Measurements from ENCODE around the gene SH3BP4.

SH3BP4 gene

GRCh38 chr2:234966340-234966739 is 14.5 kb downstream of the SH3BP4 start:
- no peak for DNase-seq (ENCODE audit: low spot score)

- DNase-seq (ENCODE audit: low spot score): no peak
Observed at GRCh38 chr2:234967201-234967869, 15.5 kb downstream of the SH3BP4 start.

GRCh38 chr2:234967870-234968208 is 16.0 kb downstream of the SH3BP4 start:
- DNase-seq (ENCODE audit: low spot score): no peak

- no peak for DNase-seq (ENCODE audit: low spot score)
Observed at GRCh38 chr2:234968631-234969305, 17.0 kb downstream of the SH3BP4 start.

- DNase-seq (ENCODE audit: low spot score): no peak
Observed at GRCh38 chr2:234969306-234970098, 17.7 kb downstream of the SH3BP4 start.

- no peak for DNase-seq (ENCODE audit: low spot score)
Observed at GRCh38 chr2:234970099-234970440, 18.3 kb downstream of the SH3BP4 start.

GRCh38 chr2:234970477-234970882 is 18.7 kb downstream of the SH3BP4 start:
- no peak for DNase-seq (ENCODE audit: low spot score)

- no peak for DNase-seq (ENCODE audit: low spot score)
Observed at GRCh38 chr2:234971496-234971895, 19.7 kb downstream of the SH3BP4 start.

- no peak for DNase-seq (ENCODE audit: low spot score)
Observed at GRCh38 chr2:234973008-234973407, 21.2 kb downstream of the SH3BP4 start.

GRCh38 chr2:234974501-234975385 is 22.9 kb downstream of the SH3BP4 start:
- DNase-seq (ENCODE audit: low spot score): peak; percentile 71

- DNase-seq (ENCODE audit: low spot score): no peak
Observed at GRCh38 chr2:234975611-234976010, 23.8 kb downstream of the SH3BP4 start.

- no peak for DNase-seq (ENCODE audit: low spot score)
Observed at GRCh38 chr2:234976479-234977227, 24.8 kb downstream of the SH3BP4 start.

GRCh38 chr2:234977228-234977679 is 25.4 kb downstream of the SH3BP4 start:
- DNase-seq (ENCODE audit: low spot score): no peak

GRCh38 chr2:234978466-234979203 is 26.8 kb downstream of the SH3BP4 start:
- DNase-seq (ENCODE audit: low spot score): no peak

GRCh38 chr2:234979204-234980167 is 27.7 kb downstream of the SH3BP4 start:
- DNase-seq (ENCODE audit: low spot score): no peak

GRCh38 chr2:234980451-234981187 is 28.8 kb downstream of the SH3BP4 start:
- no peak for DNase-seq (ENCODE audit: low spot score)

GRCh38 chr2:234981197-234982095 is 29.6 kb downstream of the SH3BP4 start:
- peak; percentile 95 for DNase-seq (ENCODE audit: low spot score)

Data from GM03348 (cell line).